HG03045 (cell line): Measurements from ENCODE around the gene SLC38A1.
"Not testable (repeated sequence)": the region's sequence is repeated elsewhere in the genome, so short reads cannot be mapped to it uniquely, and the experiment has no call there.

Experiments used
- ATAC-seq: cut with Tn5 transposase; IDR thresholded peaks from one replicate; pipeline ENCODE4 v1.9.1; 2021; ENCODE audit warnings: mild to moderate bottlenecking, moderate library complexity; ENCODE audit not compliant: unreplicated experiment

Gene SLC38A1

DNA sequence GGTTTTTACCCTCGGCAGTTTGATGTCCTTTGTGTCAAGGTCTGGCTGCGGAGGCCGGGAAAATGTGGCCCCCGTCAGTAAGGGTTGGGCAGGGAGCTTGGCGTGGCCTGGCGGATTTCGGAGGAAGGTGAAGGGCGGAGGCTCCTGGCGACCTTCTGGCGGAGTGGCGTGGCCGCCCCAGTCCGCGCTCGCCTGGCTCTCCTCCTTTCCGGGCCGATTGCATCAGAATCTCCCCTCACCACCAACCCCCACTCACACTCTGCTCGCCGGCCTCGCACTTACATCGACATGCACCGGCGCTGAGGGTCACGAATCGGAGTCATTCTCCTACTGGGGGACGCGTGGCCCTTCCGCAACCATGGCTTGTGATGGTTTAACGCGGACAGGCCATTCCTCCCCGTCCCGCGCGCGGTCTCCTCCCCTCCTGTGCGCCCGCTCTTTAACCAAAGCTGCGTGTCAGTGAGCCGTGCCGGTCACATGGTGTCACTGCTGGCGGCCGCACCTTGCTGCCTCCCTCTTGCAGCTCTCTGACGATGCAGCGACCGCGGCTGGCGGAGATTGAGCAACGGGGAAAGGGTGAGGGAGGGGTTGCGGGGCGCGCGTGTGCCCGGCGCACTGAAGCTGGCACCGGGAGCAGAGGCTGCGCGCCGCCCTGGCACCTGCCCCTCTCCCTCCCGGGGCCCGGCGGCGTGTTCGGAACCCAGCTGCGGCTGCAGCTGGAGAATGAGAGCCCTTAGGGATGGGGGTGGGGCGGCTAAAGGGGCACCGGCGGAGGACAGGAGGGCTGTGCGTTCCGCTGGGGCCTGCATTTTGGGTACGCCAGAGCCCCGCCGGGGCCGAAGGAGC, at the start of gene SLC38A1:
Gene SLC38A1, minus strand, starts transcription at position 461 of the 846 bp plus-strand sequence. CDS start 29,243 bp downstream, outside the sequence.
- peak; percentile 64 for ATAC-seq

DNA sequence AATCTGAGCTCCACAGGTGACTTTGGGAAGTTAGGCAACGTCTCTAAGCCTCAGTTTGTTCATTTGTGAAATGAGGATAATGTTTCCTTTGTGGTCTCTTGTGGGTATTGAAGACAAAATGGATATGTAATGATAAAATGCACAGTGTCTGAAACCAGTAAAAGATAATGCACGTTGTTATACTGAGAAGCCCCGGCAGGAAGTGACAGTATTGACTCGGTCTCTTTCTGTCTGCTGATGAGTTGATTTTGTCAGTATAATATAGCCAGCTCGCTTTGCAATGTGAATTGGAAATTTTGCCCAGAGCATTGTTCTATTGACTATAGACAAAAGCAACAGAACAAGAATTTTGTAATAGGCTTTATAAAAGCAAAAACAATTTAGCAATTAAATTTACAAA, 49.2 kb upstream of the SLC38A1 start:
- no peak for ATAC-seq

DNA sequence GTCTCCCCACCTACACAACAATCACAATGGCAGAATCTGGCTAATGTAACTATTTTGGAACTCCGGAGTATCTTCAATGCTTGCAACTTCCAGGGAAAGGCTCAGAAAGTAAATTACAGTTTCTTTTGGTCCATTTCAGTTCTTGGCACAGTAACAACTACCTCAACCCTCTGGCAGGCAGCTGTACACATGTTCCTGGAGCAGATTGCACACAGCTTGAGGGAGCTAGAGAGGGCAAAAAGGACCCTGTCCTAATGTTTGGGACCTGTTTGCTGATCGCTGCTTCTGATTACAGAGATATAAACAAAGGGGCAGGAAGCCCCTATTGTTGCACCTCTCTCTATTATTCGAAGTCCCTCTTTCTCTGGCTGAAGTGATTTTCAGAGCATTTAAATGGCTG, 35.2 kb upstream of the SLC38A1 start:
- ATAC-seq, result no peak

DNA sequence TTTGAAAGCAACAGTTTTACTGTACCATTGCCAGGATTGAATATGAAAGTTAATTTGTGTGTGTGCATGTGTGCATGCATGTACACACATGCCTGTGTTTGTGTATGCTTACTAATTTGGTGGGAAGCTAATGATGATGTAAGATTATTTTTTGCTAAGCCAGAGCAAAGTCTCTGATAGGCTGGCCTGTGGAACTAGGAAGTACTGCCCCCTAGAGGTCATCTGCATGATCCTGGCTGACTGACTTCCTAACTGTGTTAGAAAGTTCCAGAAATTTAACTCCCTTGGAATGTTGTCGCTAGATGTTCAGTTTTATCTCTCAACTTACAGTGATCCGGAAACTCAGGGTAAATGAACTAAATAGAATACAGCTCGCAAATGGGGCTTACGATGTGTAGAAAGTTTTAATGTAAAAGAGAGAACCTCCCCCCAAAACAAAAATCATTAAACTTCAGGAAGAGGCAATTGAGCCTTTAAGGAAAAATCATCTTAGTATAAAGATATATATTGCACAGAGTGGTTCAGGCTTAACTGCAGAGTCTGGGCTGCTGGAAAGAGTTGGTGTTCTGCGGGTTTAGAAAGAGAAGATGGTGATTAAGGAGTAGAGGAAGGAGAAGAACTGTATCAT, 34.3 kb upstream of the SLC38A1 start:
- no peak for ATAC-seq

DNA sequence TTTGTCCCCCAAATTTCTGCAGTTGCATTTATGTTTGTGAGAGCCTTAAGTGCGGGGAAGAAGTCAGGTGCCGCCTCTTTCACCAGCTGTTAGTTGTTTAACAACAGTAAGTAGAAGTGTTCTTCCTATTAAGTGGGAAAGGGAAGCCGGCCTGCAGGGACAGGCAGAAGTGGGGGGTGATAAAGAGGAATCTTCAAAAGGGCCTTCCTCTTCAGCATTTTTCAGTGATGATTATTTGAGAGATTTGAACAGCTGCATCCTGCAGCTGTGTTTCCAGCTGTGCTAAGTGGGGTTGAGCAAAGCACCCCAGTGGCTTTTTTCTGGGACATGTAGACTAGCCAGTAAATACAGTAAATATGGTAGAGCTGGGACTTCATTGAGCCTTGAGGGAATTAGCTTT, 32.1 kb upstream of the SLC38A1 start:
- no peak for ATAC-seq

DNA sequence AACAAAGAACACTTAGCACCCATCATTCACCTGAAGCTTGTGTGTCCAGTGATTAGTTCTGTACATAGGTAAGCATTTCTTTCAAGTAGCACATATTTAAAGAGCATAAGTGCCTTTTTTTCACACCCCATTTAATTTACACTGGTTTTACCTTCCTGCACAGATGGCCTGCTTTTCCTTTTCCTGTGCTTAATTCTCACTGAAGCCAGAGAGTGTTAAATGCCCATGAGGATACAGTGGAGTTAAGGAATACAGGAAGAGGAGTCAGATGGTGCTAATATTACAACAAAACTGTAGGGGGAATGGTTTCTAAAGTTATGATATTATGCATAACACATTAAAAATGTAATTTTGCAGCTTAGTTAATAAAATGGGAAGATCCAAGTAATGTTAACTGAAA, 31.0 kb upstream of the SLC38A1 start:
- ATAC-seq, result no peak

DNA sequence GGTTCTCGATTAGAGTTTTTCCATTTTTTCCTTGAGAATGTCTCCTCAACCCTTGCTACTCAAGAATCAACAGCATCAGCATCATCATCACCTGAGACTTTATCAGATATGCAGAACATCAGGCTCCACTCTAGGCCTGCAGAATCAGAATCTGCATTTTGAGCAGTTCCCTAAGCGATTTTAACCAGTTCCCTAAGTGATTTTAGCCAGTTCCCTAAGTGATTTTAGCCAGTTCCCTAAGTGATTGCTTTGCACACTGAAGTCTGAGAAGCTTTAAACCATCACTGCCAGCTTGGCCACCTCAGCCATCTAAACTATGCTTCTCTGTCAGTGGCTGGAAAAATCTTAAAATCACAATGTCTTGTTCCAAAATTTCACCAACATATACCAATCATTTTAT, 29.4 kb upstream of the SLC38A1 start:
- ATAC-seq, result no peak

DNA sequence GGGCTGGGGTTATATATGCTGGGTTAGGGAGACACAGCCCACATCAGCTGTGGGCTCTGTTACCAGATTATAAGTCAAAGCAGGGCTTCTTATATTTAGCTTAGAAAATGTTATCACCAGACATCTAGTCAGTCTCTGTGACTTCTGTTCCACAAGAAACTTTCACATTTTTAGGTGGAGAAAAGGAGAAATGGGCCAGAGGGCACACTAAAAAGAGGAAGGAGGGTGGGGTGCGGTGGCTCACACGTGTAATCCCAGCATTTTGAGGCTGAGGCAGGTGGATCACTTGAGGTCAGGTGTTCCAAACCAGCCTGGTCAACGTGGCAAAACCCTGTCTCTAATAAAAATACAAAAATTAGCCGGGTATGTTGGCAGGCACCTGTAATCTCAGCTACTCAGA, 28.0 kb upstream of the SLC38A1 start:
- ATAC-seq, result no peak

DNA sequence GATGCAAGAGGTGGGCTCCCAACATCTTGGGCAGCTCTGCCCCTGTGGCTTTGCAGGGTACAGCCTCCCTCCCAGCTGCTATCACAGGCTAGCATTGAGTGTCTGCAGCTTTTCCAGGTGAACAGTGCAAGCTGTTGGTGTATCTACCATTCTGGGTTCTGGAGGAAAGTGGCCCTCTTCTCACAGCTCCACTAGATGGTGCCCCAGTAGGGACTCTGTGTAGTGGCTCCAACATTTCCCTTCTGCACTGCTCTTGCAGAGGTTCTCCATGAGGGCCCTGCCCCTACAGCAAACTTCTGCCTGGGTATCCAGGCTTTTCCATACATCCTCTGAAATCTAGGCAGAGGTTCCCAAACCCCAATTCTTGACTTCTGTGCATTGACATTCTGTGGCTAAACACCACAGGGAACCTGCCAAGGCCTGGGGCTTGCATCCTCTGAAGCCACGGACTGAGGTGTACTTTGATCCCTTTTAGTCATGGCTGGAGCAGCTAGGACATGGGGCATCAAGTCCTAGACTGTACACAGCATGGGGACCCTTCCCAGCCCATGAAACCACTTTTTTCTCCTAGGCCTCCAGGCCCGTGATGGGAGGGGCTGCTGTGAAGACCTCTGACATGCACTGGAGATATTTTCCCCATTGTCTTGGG, 24.0 kb upstream of the SLC38A1 start:
- no peak for ATAC-seq

DNA sequence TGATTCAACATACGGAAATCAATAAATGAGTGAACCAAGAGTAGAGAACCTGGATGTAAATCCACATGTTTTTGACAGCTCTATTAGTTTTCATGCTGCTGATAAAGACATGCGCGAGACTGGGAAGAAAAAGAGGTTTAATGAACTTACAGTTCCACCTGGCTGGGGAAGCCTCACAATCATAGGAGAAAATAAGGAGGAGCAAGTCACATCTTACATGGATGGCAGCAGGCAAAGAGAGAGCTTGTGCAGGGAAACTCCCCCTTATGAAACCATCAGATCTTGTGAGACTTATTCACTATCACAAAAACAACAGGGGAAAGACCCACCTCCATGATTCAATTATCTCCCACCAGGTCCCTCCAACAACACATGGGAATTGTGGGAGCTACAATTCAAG, 23.1 kb upstream of the SLC38A1 start:
- ATAC-seq, result not testable (repeated sequence)

DNA sequence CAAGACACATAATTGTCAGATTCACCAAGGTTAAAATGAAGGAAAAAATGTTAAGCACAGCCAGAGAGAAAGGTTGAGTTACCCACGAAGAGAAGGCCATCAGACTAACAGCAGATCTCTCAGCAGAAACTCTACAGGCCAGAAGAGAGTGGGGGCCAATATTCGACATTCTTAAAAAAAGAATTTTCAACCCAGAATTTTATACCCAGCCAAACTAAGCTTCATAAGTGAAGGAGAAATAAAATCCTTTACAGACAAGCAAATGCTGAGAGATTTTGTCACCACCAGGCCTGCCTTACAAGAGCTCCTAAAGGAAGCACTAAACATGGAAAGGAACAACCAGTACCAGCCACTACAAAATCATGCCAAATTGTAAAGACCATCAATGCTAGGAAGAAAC, 16.3 kb upstream of the SLC38A1 start:
- ATAC-seq, result not testable (repeated sequence)

DNA sequence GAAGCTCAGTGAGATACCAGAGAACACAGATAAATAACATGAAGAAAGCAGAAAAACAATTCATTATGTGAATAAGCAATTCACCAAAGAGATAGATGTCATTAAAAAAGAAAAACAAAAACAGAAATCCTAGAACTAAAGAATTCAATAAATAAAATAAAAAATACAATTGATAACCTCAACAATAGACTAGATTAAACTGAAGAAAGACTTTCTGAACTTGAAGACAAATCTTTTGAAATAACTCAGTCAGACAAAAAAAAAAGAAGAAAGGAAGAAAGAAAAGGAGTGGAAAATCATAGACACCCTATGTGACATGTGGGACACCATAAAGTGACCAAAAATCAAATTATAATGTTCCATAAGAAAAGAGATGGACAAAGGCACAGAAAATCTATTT, 14.0 kb upstream of the SLC38A1 start:
- ATAC-seq, result no peak

DNA sequence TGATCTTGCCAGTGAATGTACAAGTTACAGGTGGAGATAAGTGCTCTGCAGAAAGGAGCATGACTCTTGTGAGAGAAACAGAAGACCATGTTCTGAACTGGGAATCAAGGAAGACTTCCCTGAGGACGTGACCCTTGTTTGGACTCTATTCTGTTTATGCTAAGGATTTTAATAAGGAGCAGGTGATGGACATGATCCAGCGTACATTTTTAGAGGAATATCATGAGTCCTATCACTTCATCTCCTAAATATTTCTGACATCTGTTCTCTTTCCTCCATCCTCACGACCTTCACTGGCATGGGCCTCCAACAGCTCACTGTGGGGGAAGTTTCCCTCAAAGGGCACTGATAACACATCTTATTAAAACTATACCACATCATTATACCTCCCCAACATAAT, 7.9 kb upstream of the SLC38A1 start:
- no peak for ATAC-seq

DNA sequence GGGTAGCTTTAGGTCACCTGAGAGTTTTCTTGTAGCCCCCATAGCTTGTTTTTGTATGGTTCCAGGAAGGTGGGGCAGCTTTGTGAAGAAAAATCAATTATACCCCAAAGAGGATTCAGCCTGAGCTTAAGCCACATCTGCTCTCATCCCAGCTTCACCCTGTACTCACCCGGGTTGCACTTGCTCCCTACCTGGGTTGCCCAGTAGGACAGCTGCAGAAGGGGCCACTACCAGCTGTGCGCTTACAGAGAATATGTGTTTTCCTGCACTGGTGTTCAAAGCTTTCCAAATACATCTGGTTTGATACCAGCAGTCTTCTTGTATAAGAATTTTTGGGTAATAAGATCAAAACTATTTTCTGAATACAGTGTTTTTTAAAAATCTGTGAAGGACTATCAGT, 3.0 kb upstream of the SLC38A1 start:
- no peak for ATAC-seq

DNA sequence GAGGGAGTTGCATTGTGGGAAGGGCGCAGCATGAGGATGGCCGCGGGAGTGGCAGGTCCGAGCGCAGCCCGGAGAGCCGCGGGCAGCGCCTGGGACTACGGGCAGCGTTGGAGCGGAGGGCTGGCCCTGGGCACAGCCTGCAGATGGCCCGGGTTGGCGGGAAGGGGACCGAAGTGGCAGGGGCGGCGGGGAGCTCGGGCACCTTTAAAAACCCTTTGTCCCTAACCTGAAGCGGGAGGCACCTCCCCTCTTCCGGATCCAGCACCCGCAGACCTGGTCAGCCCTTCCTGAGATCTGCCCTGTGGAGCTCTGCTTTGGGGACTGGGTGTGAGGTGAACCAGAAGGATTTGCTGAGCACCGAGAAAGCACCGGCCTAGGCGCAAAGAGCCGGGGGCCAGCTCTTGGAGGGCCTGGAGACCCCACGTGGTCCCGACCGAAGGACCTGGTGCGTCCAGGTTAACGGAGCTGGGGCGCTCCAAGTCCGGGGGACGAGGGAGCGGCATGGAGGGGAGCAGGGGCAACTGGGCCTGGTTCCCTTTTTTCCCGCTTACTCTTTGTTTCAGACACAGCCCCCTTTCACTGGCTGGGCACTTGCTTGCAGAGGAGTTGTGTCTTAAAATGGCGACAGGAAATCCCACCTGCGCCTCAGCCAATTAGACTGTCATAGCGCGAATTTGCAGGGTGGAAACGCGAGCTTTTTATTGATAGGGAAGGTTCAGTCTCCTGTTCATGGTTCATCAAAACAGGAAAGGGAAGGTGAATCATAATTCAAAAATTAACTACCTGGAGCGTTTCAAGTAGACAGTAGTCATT, 792 bp upstream of the SLC38A1 start:
- ATAC-seq, result peak; percentile 9

DNA sequence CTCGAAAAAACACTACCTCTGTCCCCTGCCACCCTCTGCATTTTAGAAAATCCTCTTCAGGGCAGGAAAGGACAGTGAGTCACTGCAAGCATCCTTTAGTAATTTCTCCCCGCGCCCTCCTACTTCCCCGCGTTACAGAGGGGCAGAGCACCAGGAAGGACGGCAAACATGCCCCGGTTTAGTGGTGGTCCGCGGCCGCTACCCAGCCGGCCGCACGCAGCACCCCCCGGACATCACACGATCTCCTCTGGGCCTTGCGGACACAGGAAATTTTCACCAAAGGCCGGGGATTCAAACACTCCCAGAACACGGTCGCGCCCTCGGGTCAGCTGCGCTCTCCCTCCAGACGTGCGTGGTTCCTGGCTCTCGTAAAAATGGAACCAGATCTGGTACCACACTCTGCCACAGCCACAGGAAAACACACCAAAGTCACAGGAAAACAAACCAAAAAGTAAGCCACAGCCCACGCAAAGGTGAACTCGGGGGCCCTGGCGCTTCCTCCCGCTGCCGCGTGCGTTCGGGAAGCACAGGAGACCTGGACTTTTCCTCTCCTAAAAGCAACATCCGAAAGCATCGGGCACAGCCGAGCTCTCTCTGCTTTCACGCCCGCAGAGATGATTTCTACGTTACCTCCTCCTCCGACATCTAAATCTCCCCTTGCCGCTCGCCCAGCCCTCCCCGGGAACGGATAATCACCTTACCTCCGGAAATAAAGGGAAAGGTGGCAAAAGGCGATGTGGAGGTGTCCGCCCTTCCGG, 839 bp downstream of the SLC38A1 start:
- ATAC-seq, result no peak

DNA sequence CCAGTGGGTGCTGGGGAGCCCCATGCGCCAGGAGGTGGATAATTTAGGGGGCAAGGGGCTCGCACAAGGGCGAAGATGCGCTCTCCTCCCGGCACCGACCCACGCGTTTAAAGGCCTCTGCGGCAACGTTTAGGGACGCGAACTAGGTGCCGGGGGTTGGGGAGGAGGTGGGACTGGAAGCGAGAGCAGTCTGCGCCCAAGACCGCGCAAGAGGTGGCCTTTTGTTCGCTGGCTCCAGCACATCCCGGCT, 1.3 kb downstream of the SLC38A1 start:
- no peak for ATAC-seq

DNA sequence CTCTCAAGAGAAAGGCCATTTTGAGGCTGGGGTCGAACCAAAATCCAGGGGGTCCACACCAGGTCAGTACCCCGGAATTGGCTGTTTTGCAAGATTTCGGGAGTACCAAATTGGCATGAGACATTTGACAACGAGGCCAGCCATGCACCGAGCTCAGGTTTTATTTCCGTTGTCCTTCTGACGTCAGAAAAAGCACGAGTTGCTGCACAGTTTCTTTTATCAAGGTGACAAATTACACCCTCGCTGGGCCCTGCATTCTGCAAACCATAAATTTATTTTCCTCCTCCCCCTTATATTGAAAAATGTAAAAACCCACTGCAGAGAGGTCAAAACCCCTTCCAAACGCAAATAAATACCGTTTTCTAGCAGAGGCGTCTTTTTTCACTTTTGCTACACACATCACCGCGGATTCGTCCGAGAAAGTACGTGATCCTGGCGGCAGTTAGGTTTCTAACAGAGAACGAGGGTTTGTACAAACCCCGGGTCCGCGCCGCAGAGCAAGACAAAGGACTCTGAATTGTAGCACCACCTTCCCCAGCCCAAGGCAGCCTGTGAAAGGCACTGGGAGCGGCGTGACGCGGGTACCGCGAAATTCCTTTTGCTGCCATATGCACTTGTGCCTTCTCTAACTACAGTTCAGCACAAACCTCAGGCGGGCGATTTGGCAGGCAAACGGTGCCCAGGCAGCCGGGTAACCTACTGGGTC, 1.8 kb downstream of the SLC38A1 start:
- no peak for ATAC-seq

DNA sequence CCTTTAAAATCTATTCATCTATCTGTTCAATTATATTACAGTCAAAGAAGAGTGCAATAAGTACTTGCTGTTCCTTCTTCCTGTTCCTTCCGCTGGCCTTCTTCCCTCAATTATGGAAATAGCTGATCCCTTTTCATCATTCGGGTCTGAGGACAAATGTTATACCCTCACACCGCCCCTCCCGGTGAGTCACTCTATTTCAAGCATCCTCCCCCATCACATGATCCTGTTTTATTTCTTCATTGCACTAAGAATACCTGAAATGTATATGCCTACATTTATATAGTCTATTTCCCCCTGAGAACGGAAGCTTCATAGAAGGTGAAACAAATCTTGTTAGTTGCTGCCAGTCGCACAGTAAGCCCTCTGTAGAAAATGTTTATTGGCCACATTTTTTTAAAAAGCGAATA, 2.5 kb downstream of the SLC38A1 start:
- no peak for ATAC-seq

DNA sequence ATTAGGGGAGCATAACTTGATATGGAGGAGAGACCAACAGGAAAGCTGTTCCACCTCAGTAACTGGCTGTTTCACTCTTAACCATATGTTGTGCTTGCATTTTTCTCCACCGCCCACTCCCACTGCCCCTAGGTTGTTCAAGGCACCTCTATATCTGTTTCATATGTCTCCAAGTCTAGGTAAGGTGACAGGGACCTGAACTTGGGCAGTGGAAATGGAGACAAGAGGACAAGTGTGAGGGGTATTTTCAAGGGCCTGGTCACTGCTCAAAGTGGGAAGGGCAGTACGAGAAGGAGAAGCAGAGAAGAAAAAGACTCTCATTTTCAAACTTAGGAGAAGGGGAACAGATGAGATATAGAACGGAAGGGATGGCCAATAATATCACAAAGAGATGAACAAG, 3.1 kb downstream of the SLC38A1 start:
- ATAC-seq, result no peak
